ENCODE data around the gene ABCF3.

ABCF3 gene

GRCh38 chr3:184185461-184186183 lies 377 bp upstream of the ABCF3 start:
- peak; percentile 100 for DNase-seq
- TF ChIP-seq POLR2A (IDR thresholded peaks at IDR 0.05; ENCODE audit: low read length) (peak; percentile 80), GATA1 (IDR thresholded peaks at IDR 0.05; ENCODE audit: low read depth, low read length) (peak; percentile 49)

GRCh38 chr3:184186902-184187207 lies 856 bp downstream of the ABCF3 start:
- TF ChIP-seq GATA1 (IDR thresholded peaks at IDR 0.05; ENCODE audit: low read depth, low read length) (no peak), POLR2A (IDR thresholded peaks at IDR 0.05; ENCODE audit: low read length) (no peak)
- DNase-seq = peak; percentile 59 to 60

- DNase-seq = no peak
- TF ChIP-seq GATA1 (IDR thresholded peaks at IDR 0.05; ENCODE audit: low read depth, low read length) (no peak), POLR2A (IDR thresholded peaks at IDR 0.05; ENCODE audit: low read length) (no peak)
Observed at GRCh38 chr3:184188080-184188479, 2.1 kb downstream of the ABCF3 start.

- TF ChIP-seq POLR2A (IDR thresholded peaks at IDR 0.05; ENCODE audit: low read length) = no peak
- TF ChIP-seq GATA1 (IDR thresholded peaks at IDR 0.05; ENCODE audit: low read depth, low read length) = no peak
- no peak for DNase-seq
Observed at GRCh38 chr3:184189421-184189820, 3.4 kb downstream of the ABCF3 start.

GRCh38 chr3:184192889-184193288 lies 6.9 kb downstream of the ABCF3 start:
- no peak for DNase-seq
- no peak for TF ChIP-seq GATA1 (IDR thresholded peaks at IDR 0.05; ENCODE audit: low read depth, low read length)
- TF ChIP-seq POLR2A (IDR thresholded peaks at IDR 0.05; ENCODE audit: low read length) = no peak

GRCh38 chr3:184193991-184194539 lies 8.1 kb downstream of the ABCF3 start:
- DNase-seq = no peak
- TF ChIP-seq POLR2A (IDR thresholded peaks at IDR 0.05; ENCODE audit: low read length) = no peak
- TF ChIP-seq GATA1 (IDR thresholded peaks at IDR 0.05; ENCODE audit: low read depth, low read length) = no peak

GRCh38 chr3:184196536-184196935 lies 10.5 kb downstream of the ABCF3 start:
- no peak for DNase-seq
- TF ChIP-seq POLR2A (IDR thresholded peaks at IDR 0.05; ENCODE audit: low read length) (no peak), GATA1 (IDR thresholded peaks at IDR 0.05; ENCODE audit: low read depth, low read length) (no peak)

- TF ChIP-seq POLR2A (IDR thresholded peaks at IDR 0.05; ENCODE audit: low read length) = no peak
- TF ChIP-seq GATA1 (IDR thresholded peaks at IDR 0.05; ENCODE audit: low read depth, low read length) = no peak
- DNase-seq = no peak
Observed at GRCh38 chr3:184198509-184198908, 12.5 kb downstream of the ABCF3 start.

- no peak for DNase-seq
- TF ChIP-seq GATA1 (IDR thresholded peaks at IDR 0.05; ENCODE audit: low read depth, low read length) (no peak), POLR2A (IDR thresholded peaks at IDR 0.05; ENCODE audit: low read length) (no peak)
Observed at GRCh38 chr3:184200825-184201224, 14.8 kb downstream of the ABCF3 start.

- TF ChIP-seq POLR2A (IDR thresholded peaks at IDR 0.05; ENCODE audit: low read length) (no peak), GATA1 (IDR thresholded peaks at IDR 0.05; ENCODE audit: low read depth, low read length) (no peak)
- DNase-seq = no peak
Observed at GRCh38 chr3:184203526-184203925, 17.5 kb downstream of the ABCF3 start.

GRCh38 chr3:184209146-184209923 lies 23.3 kb downstream of the ABCF3 start:
- no peak for DNase-seq
- TF ChIP-seq POLR2A (IDR thresholded peaks at IDR 0.05; ENCODE audit: low read length) (no peak), GATA1 (IDR thresholded peaks at IDR 0.05; ENCODE audit: low read depth, low read length) (no peak)

GRCh38 chr3:184211297-184211696 lies 25.3 kb downstream of the ABCF3 start:
- TF ChIP-seq POLR2A (IDR thresholded peaks at IDR 0.05; ENCODE audit: low read length) = no peak
- TF ChIP-seq GATA1 (IDR thresholded peaks at IDR 0.05; ENCODE audit: low read depth, low read length) = no peak
- peak in 1 of 2 experiments; percentile 22 for DNase-seq

- no peak for TF ChIP-seq POLR2A (IDR thresholded peaks at IDR 0.05; ENCODE audit: low read length)
- TF ChIP-seq GATA1 (IDR thresholded peaks at IDR 0.05; ENCODE audit: low read depth, low read length) = no peak
- DNase-seq = no peak
Observed at GRCh38 chr3:184211718-184212117, 25.7 kb downstream of the ABCF3 start.

GRCh38 chr3:184218814-184219213 lies 32.8 kb downstream of the ABCF3 start:
- no peak for DNase-seq
- TF ChIP-seq POLR2A (IDR thresholded peaks at IDR 0.05; ENCODE audit: low read length) (no peak), GATA1 (IDR thresholded peaks at IDR 0.05; ENCODE audit: low read depth, low read length) (no peak)
